H9 (cell line): ENCODE measurements around the gene TMPRSS3. TPM values are rescaled to one million over a fixed set of nuclear protein-coding genes. Genes with fewer than 3 reads are reported as not detected.

ENCODE experiments used
- DNase-seq: peaks from one replicate; pipeline ENCODE4 v3.0.0-alpha.2; 2017
- H2AFZ ChIP-seq: one replicate; pipeline ENCODE4 v1.6.1; 2013; ENCODE audit warnings: mild to moderate bottlenecking, low read length, control low read depth, moderate library complexity
- H2AK5ac ChIP-seq: 2 replicates; pipeline ENCODE4 v1.6.1; 2013; ENCODE audit warnings: low read length, control low read depth, mixed read lengths; ENCODE audit not compliant: insufficient read length
- H2BK120ac ChIP-seq: one replicate; pipeline ENCODE4 v1.6.1; 2013; ENCODE audit warnings: low read depth, mild to moderate bottlenecking, low read length, control low read depth, inconsistent platforms; ENCODE audit not compliant: poor library complexity, severe bottlenecking
- H2BK12ac ChIP-seq: 2 replicates; pipeline ENCODE4 v1.6.1; 2013; ENCODE audit warnings: low read length, control low read depth, mixed read lengths, low read depth; ENCODE audit not compliant: insufficient read length
- H2BK15ac ChIP-seq: 2 replicates; pipeline ENCODE4 v1.6.1; 2013; ENCODE audit warnings: low read depth, low read length, control low read depth
- H2BK20ac ChIP-seq: one replicate; pipeline ENCODE4 v1.6.1; 2013; ENCODE audit warnings: low read depth, mild to moderate bottlenecking, low read length, control low read depth, inconsistent platforms; ENCODE audit not compliant: poor library complexity, severe bottlenecking
- H2BK5ac ChIP-seq: 2 replicates; pipeline ENCODE4 v1.6.1; 2013; ENCODE audit warnings: low read length, control low read depth, mixed read lengths; ENCODE audit not compliant: insufficient read length
- H3K14ac ChIP-seq: 2 replicates; pipeline ENCODE4 v1.6.1; 2013; ENCODE audit warnings: low read length, control low read depth; ENCODE audit not compliant: insufficient read depth
- H3K18ac ChIP-seq: 2 replicates; pipeline ENCODE4 v1.6.1; 2013; ENCODE audit warnings: low read depth, mild to moderate bottlenecking, mixed read lengths, low read length, control low read depth; ENCODE audit not compliant: insufficient read length
- H3K23ac ChIP-seq: 2 replicates; pipeline ENCODE4 v1.6.1; 2013; ENCODE audit warnings: low read length, control low read depth, mixed read lengths, low read depth; ENCODE audit not compliant: insufficient read length
- H3K23me2 ChIP-seq: 2 replicates; pipeline ENCODE4 v1.6.1; 2013; ENCODE audit warnings: low read depth, mild to moderate bottlenecking, mixed read lengths, low read length, control low read depth; ENCODE audit not compliant: insufficient read length, poor library complexity, severe bottlenecking
- H3K27ac ChIP-seq: 2 replicates; pipeline ENCODE4 v1.5.1; 2013; ENCODE audit warnings: low read length, control low read depth, mixed read lengths, low read depth; ENCODE audit not compliant: insufficient read length
- H3K27me3 ChIP-seq: 2 replicates; pipeline ENCODE4 v1.6.1; 2013; ENCODE audit warnings: low read length, control low read depth, inconsistent platforms; ENCODE audit not compliant: insufficient read depth
- H3K4ac ChIP-seq: 2 replicates; pipeline ENCODE4 v1.6.1; 2013; ENCODE audit warnings: low read depth, mild to moderate bottlenecking, control low read depth, inconsistent platforms, low read length, moderate library complexity
- H3K4me1 ChIP-seq: 2 replicates; pipeline ENCODE4 v1.6.1; 2013; ENCODE audit warnings: low read length, control low read depth, inconsistent platforms; ENCODE audit not compliant: insufficient read depth
- H3K4me2 ChIP-seq: 2 replicates; pipeline ENCODE4 v1.6.1; 2013; ENCODE audit warnings: low read length, control low read depth, mixed read lengths; ENCODE audit not compliant: insufficient read length, insufficient read depth
- H3K56ac ChIP-seq: 2 replicates; pipeline ENCODE4 v1.6.1; 2013; ENCODE audit warnings: low read depth, mild to moderate bottlenecking, mixed read lengths, low read length, control low read depth; ENCODE audit not compliant: insufficient read length
- H3K79me1 ChIP-seq: 2 replicates; pipeline ENCODE4 v1.6.1; 2013; ENCODE audit warnings: low read depth, mild to moderate bottlenecking, moderate library complexity, low read length, control low read depth, inconsistent platforms; ENCODE audit not compliant: insufficient read depth, poor library complexity, severe bottlenecking
- H3K79me2 ChIP-seq: 2 replicates; pipeline ENCODE4 v1.6.1; 2013; ENCODE audit warnings: low read length, control low read depth, inconsistent platforms; ENCODE audit not compliant: insufficient read depth
- H3K9ac ChIP-seq: 2 replicates; pipeline ENCODE4 v1.6.1; 2013; ENCODE audit warnings: low read length, control low read depth, mixed read lengths; ENCODE audit not compliant: insufficient read length; ENCODE audit errors: extremely low read depth
- H3K9me3 ChIP-seq: one replicate; pipeline ENCODE4 v1.6.1; 2013; ENCODE audit warnings: low read depth, low read length, inconsistent platforms; ENCODE audit not compliant: control insufficient read depth
- H3T11ph ChIP-seq: one replicate; pipeline ENCODE4 v1.6.1; 2013; ENCODE audit warnings: mild to moderate bottlenecking, low read length, control low read depth, inconsistent platforms
- H4K20me1 ChIP-seq: one replicate; pipeline ENCODE4 v1.6.1; 2013; ENCODE audit not compliant: control insufficient read depth, insufficient read length, insufficient read depth
- H4K5ac ChIP-seq: 2 replicates; pipeline ENCODE4 v1.6.1; 2013; ENCODE audit warnings: low read depth, mild to moderate bottlenecking, mixed read lengths, low read length, control low read depth; ENCODE audit not compliant: insufficient read length
- H4K8ac ChIP-seq: replicated peaks from 2 replicates; pipeline ENCODE4 v1.6.1; 2013; ENCODE audit warnings: low read length, control low read depth, mixed read lengths, low read depth; ENCODE audit not compliant: insufficient read length
- H4K91ac ChIP-seq: 2 replicates; pipeline ENCODE4 v1.6.1; 2013; ENCODE audit warnings: low read depth, mild to moderate bottlenecking, moderate library complexity, mixed read lengths, low read length, control low read depth; ENCODE audit not compliant: insufficient read length
- H3K27ac Mint-ChIP-seq, 3 experiments: 2 replicates in 2 of 3; 3 replicates in 1 of 3; pipeline ENCODE4 v1.8.0; 2020 to 2021; ENCODE audit warnings: mixed read lengths in 3 of 3, mild to moderate bottlenecking in 1 of 3, moderate library complexity in 1 of 3
- H3K27me3 Mint-ChIP-seq: 2 replicates; pipeline ENCODE4 v1.8.0; 2021; ENCODE audit warnings: low read depth, mild to moderate bottlenecking, moderate library complexity, mixed read lengths
- H3K36me3 Mint-ChIP-seq, 3 experiments: 2 replicates in 2 of 3; 3 replicates in 1 of 3; pipeline ENCODE4 v1.8.0; 2020 to 2021; ENCODE audit warnings: low read depth in 3 of 3, mixed read lengths in 3 of 3; ENCODE audit not compliant: insufficient read depth in 1 of 3
- H3K4me1 Mint-ChIP-seq, 2 experiments: 2 replicates each; pipeline ENCODE4 v1.8.0; 2020; ENCODE audit warnings: mixed read lengths in 2 of 2
- H3K4me3 Mint-ChIP-seq, 2 experiments: 2 replicates in 1 of 2; 3 replicates in 1 of 2; pipeline ENCODE4 v1.8.0; 2020 to 2021; ENCODE audit warnings: mild to moderate bottlenecking in 2 of 2, mixed read lengths in 2 of 2, moderate library complexity in 1 of 2
- H3K9me3 Mint-ChIP-seq, 2 experiments: 2 replicates in 1 of 2; 3 replicates in 1 of 2; pipeline ENCODE4 v1.8.0; 2020; ENCODE audit warnings: mild to moderate bottlenecking in 2 of 2, mixed read lengths in 2 of 2, moderate library complexity in 1 of 2
- WGBS: extraction: QIAGEN DNeasy Blood & Tissue Kit; methylation state at CpG from one replicate; pipeline ENCODE4 v1.1.7; 2013; ENCODE audit warnings: missing lambda C conversion rate, low lambda C conversion rate, mixed read lengths; ENCODE audit not compliant: insufficient read length; ENCODE audit errors: extremely low coverage; 5-methylcytosine and 5-hydroxymethylcytosine counted together
- total RNA-seq: library from RNA; stranded (reverse); gene quantifications from 2 replicates; pipeline ENCODE4 v1.2.1, GENCODE V29; 2021
- TF ChIP-seq, protein P1 (sequence below): fragments of 200-600 bp; sonication (generic); conservative IDR thresholded peaks from 3 replicates; pipeline ENCODE4 v1.8.0; 2021; ENCODE audit warnings: antibody characterized with exemption, mild to moderate bottlenecking

TMPRSS3 gene
- total RNA-seq, 1 experiment from 2014 or later, result 0.31 TPM

GRCh38 chr21:42347601-42348327, 48.1 kb downstream of the TMPRSS3 start:
- H2BK5ac ChIP-seq, result no peak overlapping the region
- H4K8ac ChIP-seq, result no peak overlapping the region
- H3K27ac Mint-ChIP-seq, result no peak overlapping the region
- no peaks in the 10 kb centered on the region; a peak in 1 of 7 replicates for H3K36me3 Mint-ChIP-seq
- H3K4me1 ChIP-seq, result no peaks in the 10 kb centered on the region
- no peaks in the 10 kb centered on the region for H3K79me1 ChIP-seq
- H4K5ac ChIP-seq, result no peak overlapping the region
- no peak overlapping the region for H3T11ph ChIP-seq
- H3K4me2 ChIP-seq, result no peak overlapping the region
- H3K23ac ChIP-seq, result no peak overlapping the region
- H3K56ac ChIP-seq, result no peak overlapping the region
- H3K23me2 ChIP-seq, result no peaks in the 10 kb centered on the region
- no peak for DNase-seq
- no peak overlapping the region for H3K18ac ChIP-seq
- no peak overlapping the region for H3K4ac ChIP-seq
- H3K79me2 ChIP-seq, result no peaks in the 10 kb centered on the region
- H2BK20ac ChIP-seq, result no peak overlapping the region
- TF ChIP-seq, protein P1, sequence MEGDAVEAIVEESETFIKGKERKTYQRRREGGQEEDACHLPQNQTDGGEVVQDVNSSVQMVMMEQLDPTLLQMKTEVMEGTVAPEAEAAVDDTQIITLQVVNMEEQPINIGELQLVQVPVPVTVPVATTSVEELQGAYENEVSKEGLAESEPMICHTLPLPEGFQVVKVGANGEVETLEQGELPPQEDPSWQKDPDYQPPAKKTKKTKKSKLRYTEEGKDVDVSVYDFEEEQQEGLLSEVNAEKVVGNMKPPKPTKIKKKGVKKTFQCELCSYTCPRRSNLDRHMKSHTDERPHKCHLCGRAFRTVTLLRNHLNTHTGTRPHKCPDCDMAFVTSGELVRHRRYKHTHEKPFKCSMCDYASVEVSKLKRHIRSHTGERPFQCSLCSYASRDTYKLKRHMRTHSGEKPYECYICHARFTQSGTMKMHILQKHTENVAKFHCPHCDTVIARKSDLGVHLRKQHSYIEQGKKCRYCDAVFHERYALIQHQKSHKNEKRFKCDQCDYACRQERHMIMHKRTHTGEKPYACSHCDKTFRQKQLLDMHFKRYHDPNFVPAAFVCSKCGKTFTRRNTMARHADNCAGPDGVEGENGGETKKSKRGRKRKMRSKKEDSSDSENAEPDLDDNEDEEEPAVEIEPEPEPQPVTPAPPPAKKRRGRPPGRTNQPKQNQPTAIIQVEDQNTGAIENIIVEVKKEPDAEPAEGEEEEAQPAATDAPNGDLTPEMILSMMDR, result no peak
- H3K9me3 ChIP-seq, result no peaks in the 10 kb centered on the region
- H4K20me1 ChIP-seq, result no peaks in the 10 kb centered on the region
- H4K91ac ChIP-seq, result no peak overlapping the region
- no peak overlapping the region for H3K27ac ChIP-seq
- no peak overlapping the region for H2AK5ac ChIP-seq
- H3K4me1 Mint-ChIP-seq, result no peaks in the 10 kb centered on the region
- no peak overlapping the region for H2BK15ac ChIP-seq
- no peak overlapping the region for H3K9ac ChIP-seq
- H2AFZ ChIP-seq, result no peak overlapping the region
- no peaks in the 10 kb centered on the region; a peak in 1 of 5 replicates for H3K9me3 Mint-ChIP-seq
- no peak overlapping the region for H3K14ac ChIP-seq
- no peak overlapping the region for H2BK12ac ChIP-seq
- H2BK120ac ChIP-seq, result no peak overlapping the region
- peaks cover 4% of the 10 kb centered on the region for H3K27me3 Mint-ChIP-seq
- no peaks in the 10 kb centered on the region for H3K27me3 ChIP-seq
- no peak overlapping the region for H3K4me3 Mint-ChIP-seq
- no CpG with 5 or more reads among the region's 30 CpGs for WGBS
